NCI-H774 (cell line): ENCODE measurements around the gene GPR132.
"Not testable (repeated sequence)": the region's sequence is repeated elsewhere in the genome, so short reads cannot be mapped to it uniquely, and the experiment has no call there.

Experiments
- DNase-seq: peaks from one replicate; lab custom pipeline; 2025; lab: John Stamatoyannopoulos, UW

Gene GPR132

DNA sequence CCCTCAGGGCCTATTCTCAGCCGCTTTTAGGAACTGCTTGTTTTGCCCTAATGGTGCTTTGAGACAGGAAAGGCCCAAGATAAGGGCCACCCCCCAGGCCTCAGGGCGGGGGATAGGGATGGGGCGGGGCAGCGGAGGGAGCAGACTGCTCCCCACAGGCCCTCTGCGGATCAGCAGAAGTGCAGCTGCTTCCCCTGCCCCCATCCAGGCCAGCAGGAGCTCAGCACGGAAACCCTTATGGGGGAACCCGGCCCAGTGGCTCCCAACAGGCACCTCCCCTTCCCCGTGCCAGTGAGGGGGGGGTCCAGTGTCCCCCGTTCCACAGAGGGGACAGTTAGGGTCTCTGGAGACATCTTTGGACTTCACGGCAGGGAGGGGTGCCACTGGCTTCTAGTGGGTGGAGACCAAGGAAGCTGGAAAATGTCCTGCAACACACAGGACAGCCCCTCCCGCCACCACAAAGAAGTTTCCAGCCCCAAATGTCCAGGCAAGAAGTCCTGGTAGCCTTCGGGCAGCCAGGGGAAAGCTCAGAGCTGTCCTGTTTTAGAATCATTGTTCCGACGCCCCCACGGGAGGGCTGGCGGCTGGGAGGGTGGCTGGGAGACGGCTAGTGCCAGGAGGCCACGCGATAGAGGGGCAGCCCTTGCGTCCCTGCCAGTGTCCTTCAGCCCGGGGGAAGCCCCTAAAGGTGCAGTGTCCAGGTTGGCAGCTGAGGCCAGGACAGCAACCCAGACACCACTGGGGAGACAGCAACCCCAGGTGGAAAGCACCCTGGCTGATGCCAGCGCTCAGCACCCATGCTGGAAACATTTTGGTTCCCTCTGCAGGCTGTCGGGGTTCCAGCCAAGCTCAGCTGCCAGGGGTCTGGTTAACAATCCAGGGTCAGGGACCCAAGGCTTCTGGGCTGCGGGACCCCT is 10.4 kb upstream of the GPR132 start:
- DNase-seq = no peak

DNA sequence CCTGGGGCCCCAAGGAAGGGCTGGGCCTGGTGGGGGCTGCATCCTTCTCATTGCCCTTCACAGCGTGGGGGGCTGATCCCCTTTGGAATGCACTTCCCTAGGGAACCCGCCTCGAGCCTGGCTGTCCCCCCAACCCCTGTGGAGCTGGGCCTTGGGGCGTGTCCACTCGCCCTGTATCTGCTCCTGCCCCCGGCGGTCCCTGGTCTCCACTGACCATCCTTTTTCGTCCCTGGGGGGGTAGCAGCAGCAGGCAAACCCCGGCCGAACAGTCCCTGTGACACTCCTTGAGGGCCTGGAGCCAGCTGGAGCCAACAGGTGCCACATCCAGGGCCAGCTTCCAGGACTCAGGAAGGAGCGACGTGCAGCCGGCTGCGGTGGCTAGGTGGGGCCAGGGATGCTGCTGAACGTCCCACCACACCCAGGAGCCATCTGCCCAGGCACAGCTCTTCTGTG is 9.4 kb upstream of the GPR132 start:
- no peak for DNase-seq

GRCh38 chr14:105073720-105074600 is 8.7 kb upstream of the GPR132 start:
- DNase-seq = no peak

- DNase-seq = no peak
Observed at GRCh38 chr14:105072892-105073719, 7.9 kb upstream of the GPR132 start.

- DNase-seq = no peak
Observed at GRCh38 chr14:105072381-105072861, 7.2 kb upstream of the GPR132 start.

- DNase-seq = no peak
Observed at GRCh38 chr14:105071942-105072341, 6.7 kb upstream of the GPR132 start.

- DNase-seq = no peak
Observed at GRCh38 chr14:105071326-105071725, 6.1 kb upstream of the GPR132 start.

DNA sequence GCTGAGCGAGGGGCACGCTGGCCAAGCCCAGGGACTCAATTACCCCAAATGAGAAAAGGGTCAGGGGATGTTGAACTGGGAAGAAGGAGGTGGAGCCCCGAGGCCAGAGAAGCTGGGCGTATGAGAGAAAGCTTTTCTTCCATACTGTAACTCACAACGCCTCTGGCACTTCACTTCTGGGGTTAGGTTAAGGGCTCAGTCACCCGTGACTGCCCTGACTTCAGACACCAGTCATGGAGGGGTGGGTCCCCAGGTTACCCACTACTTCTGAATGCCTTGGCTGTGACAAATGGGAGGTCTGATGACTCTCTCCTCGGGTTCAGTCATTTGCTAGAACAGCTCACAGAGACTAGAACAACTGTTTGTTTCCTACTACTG is 5.5 kb upstream of the GPR132 start:
- DNase-seq = no peak

GRCh38 chr14:105069871-105070759 is 4.9 kb upstream of the GPR132 start:
- DNase-seq = no peak

- no peak for DNase-seq
Observed at GRCh38 chr14:105069522-105069870, 4.3 kb upstream of the GPR132 start.

GRCh38 chr14:105068818-105069217 is 3.6 kb upstream of the GPR132 start:
- no peak for DNase-seq

GRCh38 chr14:105067969-105068301 is 2.7 kb upstream of the GPR132 start:
- no peak for DNase-seq

- DNase-seq = no peak
Observed at GRCh38 chr14:105067140-105067968, 2.1 kb upstream of the GPR132 start.

- no peak for DNase-seq
Observed at GRCh38 chr14:105066240-105067071, 1.2 kb upstream of the GPR132 start.

DNA sequence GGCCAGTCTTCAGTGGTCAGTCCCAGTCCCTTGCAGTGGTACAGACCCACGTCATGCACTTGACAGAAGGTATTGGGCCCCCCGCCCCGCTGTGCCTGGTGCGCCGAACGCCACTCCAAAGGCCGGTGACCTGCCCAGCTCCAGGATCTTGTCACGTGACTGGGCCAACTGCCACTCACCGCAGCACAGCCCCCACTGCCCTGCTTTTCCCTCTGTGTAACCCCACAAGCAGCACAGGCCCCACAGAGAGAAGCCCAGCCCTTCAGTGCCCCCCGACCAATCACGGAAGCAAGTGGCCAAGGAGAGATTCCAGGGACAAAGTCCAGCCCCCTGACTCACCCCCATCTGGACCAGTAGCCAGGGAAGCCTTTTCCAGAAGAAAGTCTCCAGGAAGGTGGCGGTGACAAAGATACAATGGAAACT is 498 bp downstream of the GPR132 start:
- DNase-seq = no peak

- no peak for DNase-seq
Observed at GRCh38 chr14:105064001-105064400, 1.2 kb downstream of the GPR132 start.

- not testable (repeated sequence) for DNase-seq
Observed at GRCh38 chr14:105063506-105063905, 1.7 kb downstream of the GPR132 start.

- no peak for DNase-seq
Observed at GRCh38 chr14:105063056-105063455, 2.2 kb downstream of the GPR132 start.

DNA sequence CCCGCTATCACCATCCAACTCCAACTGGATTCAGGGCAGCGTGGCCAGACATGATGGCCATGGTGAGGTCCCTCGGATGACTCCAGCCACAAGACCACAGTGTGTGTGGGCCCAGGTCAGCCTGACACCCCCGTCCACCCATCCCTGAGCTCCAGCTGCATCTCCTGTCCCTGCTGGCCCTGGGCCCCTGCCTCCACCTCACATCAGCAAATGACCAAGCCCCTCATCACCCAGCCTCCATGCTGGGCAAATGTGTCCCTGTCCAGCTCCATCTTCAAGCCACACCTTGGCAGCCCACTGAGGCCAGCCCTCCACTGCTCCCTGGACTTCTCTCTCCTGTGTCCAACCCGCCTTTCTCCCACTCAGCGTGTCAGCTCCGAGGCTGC is 3.2 kb downstream of the GPR132 start:
- DNase-seq = no peak
